B cell (primary cell): ENCODE data around the gene ZNF804B. TPM values are rescaled to one million over a fixed set of nuclear protein-coding genes. Genes with fewer than 3 reads are reported as not detected.

Source experiments
- ATAC-seq: fragments of 200-7000 bp; cut with Tn5 transposase; one replicate; pipeline ENCODE4 v1.10.0; 2021; ENCODE audit warnings: low read depth, mild to moderate bottlenecking, moderate number of reproducible peaks, moderate library complexity
- CTCF ChIA-PET: fragments of 350-600 bp; sonication (Branson Sonifier 250); formaldehyde crosslinking; loops from one replicate; lab custom pipeline; 2021; ENCODE audit warnings: antibody characterized with exemption, inconsistent platforms; lab: Charles Lee
- POLR2A ChIA-PET: fragments of 350-600 bp; sonication (Branson Sonifier 250); formaldehyde crosslinking; loops from one replicate; lab custom pipeline; 2021; ENCODE audit warnings: antibody characterized with exemption; lab: Charles Lee
- DNase-seq: peaks from one replicate; pipeline ENCODE4 v3.0.0; 2013
- H2AFZ ChIP-seq: 2 replicates; pipeline ENCODE4 v1.6.1; 2012; ENCODE audit warnings: mild to moderate bottlenecking, low read depth, low read length; ENCODE audit not compliant: insufficient read depth, poor library complexity, severe bottlenecking
- H3K27ac ChIP-seq, 2 donors: 1 replicate in 1 of 2; 2 replicates in 1 of 2; pipeline ENCODE4 v1.5.1; 2012 to 2013; ENCODE audit warnings: low read length in 2 of 2, mild to moderate bottlenecking in 2 of 2, moderate library complexity in 1 of 2
- H3K27me3 ChIP-seq, 4 experiments: fragments of 200-600 bp in 1 of 4; sonication (generic) in 1 of 4; replicated peaks in 1 of 4; 1 replicate in 2 of 4; 2 replicates in 2 of 4; pipeline versions ENCODE4 v1.6.1 to v1.7.0; 2013 to 2016; ENCODE audit warnings: low read length in 3 of 4, mild to moderate bottlenecking in 2 of 4, mixed read lengths in 1 of 4, moderate library complexity in 1 of 4; ENCODE audit not compliant: insufficient read depth in 4 of 4, control insufficient read depth in 3 of 4; ENCODE audit errors: control extremely low read depth in 1 of 4
- H3K36me3 ChIP-seq, 2 experiments: replicated peaks in 1 of 2; 1 replicate in 1 of 2; 2 replicates in 1 of 2; pipeline versions ENCODE4 v1.6.1 to v1.7.1; 2013; ENCODE audit warnings: low read length in 1 of 2; ENCODE audit not compliant: insufficient read depth in 2 of 2, control insufficient read depth in 1 of 2; ENCODE audit errors: control extremely low read depth in 1 of 2, extremely low read depth in 1 of 2
- H3K4me1 ChIP-seq, 2 donors: fragments of 200-600 bp in 1 of 2; sonication (generic) in 1 of 2; 1 replicate in 1 of 2; 2 replicates in 1 of 2; pipeline versions ENCODE4 v1.5.1 to v1.6.1; 2013 to 2017; ENCODE audit warnings: low read length in 2 of 2; ENCODE audit not compliant: control insufficient read depth in 2 of 2, insufficient read depth in 2 of 2
- H3K4me2 ChIP-seq: replicated peaks from 2 replicates; pipeline ENCODE3; 2012; ENCODE audit warnings: mild to moderate bottlenecking, low read depth, low read length; ENCODE audit not compliant: poor library complexity, severe bottlenecking
- H3K4me3 ChIP-seq, 5 experiments: fragments of 200-600 bp in 1 of 5; sonication (generic) in 1 of 5; 1 replicate in 3 of 5; 2 replicates in 2 of 5; pipeline versions ENCODE4 v1.5.1 to v1.7.0; 2011 to 2016; ENCODE audit warnings: low read length in 4 of 5, mild to moderate bottlenecking in 4 of 5, low read depth in 2 of 5, control low read depth in 1 of 5, moderate library complexity in 1 of 5; ENCODE audit not compliant: insufficient read depth in 1 of 5; ENCODE audit errors: control extremely low read depth in 1 of 5, extremely low read depth in 1 of 5
- H3K79me2 ChIP-seq: fragments of 200-600 bp; sonication (generic); one replicate; pipeline ENCODE4 v1.6.0; 2016; ENCODE audit warnings: low read length; ENCODE audit not compliant: control insufficient read depth, insufficient read depth
- H3K9ac ChIP-seq: fragments of 200-600 bp; sonication (generic); 2 replicates; pipeline ENCODE4 v1.6.1; 2017; ENCODE audit warnings: mild to moderate bottlenecking, low read length, moderate library complexity
- H3K9me3 ChIP-seq, 3 donors: one replicate each; pipeline versions ENCODE4 v1.6.1 to v1.7.1; 2013; ENCODE audit warnings: low read length in 2 of 3; ENCODE audit not compliant: control insufficient read depth in 2 of 3, insufficient read depth in 1 of 3; ENCODE audit errors: control extremely low read depth in 1 of 3
- H4K20me1 ChIP-seq: 2 replicates; pipeline ENCODE4 v1.6.0; 2012; ENCODE audit warnings: mild to moderate bottlenecking, low read length; ENCODE audit not compliant: insufficient read depth, control insufficient read depth, poor library complexity, severe bottlenecking
- H3K27ac Mint-ChIP-seq: one replicate; pipeline ENCODE4 v1.8.0; 2021; ENCODE audit warnings: mixed read lengths
- H3K27me3 Mint-ChIP-seq: one replicate; pipeline ENCODE4 v1.8.0; 2021; ENCODE audit warnings: mixed read lengths
- H3K4me1 Mint-ChIP-seq: one replicate; pipeline ENCODE4 v1.8.0; 2021; ENCODE audit warnings: mixed read lengths
- H3K4me3 Mint-ChIP-seq: one replicate; pipeline ENCODE4 v1.8.0; 2021; ENCODE audit warnings: mixed read lengths
- H3K9me3 Mint-ChIP-seq: one replicate; pipeline ENCODE4 v1.8.0; 2022; ENCODE audit warnings: mixed read lengths; ENCODE audit not compliant: insufficient read depth
- EZH2 ChIP-seq: IDR thresholded peaks from 2 replicates; pipeline ENCODE4 v1.6.1; 2012; ENCODE audit warnings: borderline replicate concordance, low read depth, mild to moderate bottlenecking, moderate library complexity, low read length; ENCODE audit not compliant: insufficient read depth, poor library complexity, severe bottlenecking
- WGBS: methylation state at CpG from one replicate; pipeline ENCODE4 v1.1.5; 2013; ENCODE audit warnings: missing lambda C conversion rate; ENCODE audit not compliant: insufficient coverage; 5-methylcytosine and 5-hydroxymethylcytosine counted together
- intact Hi-C: fragments of 100-400 bp; cut with micrococcal nuclease; formaldehyde crosslinking; loops from one replicate; pipeline ENCODE4 v1.10.0; 2022
- polyA plus RNA-seq: library from polyadenylated mRNA; depleted of rRNA; stranded (reverse); fragments of >200 nt; gene quantifications from 2 replicates; pipeline ENCODE4 v1.2.3, GENCODE V29; 2012
- total RNA-seq, 2 donors: library from RNA; stranded (reverse); fragments of 120-200 nt in 1 of 2; gene quantifications; 1 replicate in 1 of 2; 2 replicates in 1 of 2; pipeline versions ENCODE4 v1.2.3 to v1.2.4, GENCODE V29; 2013 to 2022
- TF ChIP-seq, protein P1 (sequence below): fragments of 200-600 bp; IDR thresholded peaks from one replicate; pipeline ENCODE4 v1.8.0; 2022; ENCODE audit warnings: antibody characterized with exemption, mild to moderate bottlenecking

ZNF804B gene
- total and polyA plus RNA-seq, 2 donors (not counting 1 experiment from before 2014, with no cell fraction given) = not detected

GRCh38 chr7:88885131-88885530 is 125.6 kb downstream of the ZNF804B start:
- ATAC-seq (no peak), DNase-seq (no peak)
- Histone ChIP-seq H3K79me2 (no peaks in the 10 kb centered on the region), H3K4me2 (no peak overlapping the region), H3K27ac (no peak overlapping the region), H3K36me3 (no peaks in the 10 kb centered on the region), H3K4me1 (no peaks in the 10 kb centered on the region), H2AFZ (no peak overlapping the region), H4K20me1 (no peaks in the 10 kb centered on the region), H3K27me3 (no peaks in the 10 kb centered on the region), H3K9me3 (no peaks in the 10 kb centered on the region), H3K4me3 (no peak overlapping the region), H3K9ac (no peak overlapping the region)
- intact Hi-C loops = no loop called here
- Mint-ChIP-seq H3K9me3 (no peaks in the 10 kb centered on the region), H3K4me1 (no peaks in the 10 kb centered on the region), H3K4me3 (no peak overlapping the region), H3K27me3 (no peaks in the 10 kb centered on the region), H3K27ac (no peak overlapping the region)
- TF ChIP-seq EZH2 = no peak
- TF ChIP-seq, protein P1, sequence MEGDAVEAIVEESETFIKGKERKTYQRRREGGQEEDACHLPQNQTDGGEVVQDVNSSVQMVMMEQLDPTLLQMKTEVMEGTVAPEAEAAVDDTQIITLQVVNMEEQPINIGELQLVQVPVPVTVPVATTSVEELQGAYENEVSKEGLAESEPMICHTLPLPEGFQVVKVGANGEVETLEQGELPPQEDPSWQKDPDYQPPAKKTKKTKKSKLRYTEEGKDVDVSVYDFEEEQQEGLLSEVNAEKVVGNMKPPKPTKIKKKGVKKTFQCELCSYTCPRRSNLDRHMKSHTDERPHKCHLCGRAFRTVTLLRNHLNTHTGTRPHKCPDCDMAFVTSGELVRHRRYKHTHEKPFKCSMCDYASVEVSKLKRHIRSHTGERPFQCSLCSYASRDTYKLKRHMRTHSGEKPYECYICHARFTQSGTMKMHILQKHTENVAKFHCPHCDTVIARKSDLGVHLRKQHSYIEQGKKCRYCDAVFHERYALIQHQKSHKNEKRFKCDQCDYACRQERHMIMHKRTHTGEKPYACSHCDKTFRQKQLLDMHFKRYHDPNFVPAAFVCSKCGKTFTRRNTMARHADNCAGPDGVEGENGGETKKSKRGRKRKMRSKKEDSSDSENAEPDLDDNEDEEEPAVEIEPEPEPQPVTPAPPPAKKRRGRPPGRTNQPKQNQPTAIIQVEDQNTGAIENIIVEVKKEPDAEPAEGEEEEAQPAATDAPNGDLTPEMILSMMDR = no peak
- CTCF ChIA-PET = no interaction called here
- no CpG with 5 or more reads among the region's 2 CpGs for whole genome bisulfite sequencing
- POLR2A ChIA-PET = no interaction called here

DNA sequence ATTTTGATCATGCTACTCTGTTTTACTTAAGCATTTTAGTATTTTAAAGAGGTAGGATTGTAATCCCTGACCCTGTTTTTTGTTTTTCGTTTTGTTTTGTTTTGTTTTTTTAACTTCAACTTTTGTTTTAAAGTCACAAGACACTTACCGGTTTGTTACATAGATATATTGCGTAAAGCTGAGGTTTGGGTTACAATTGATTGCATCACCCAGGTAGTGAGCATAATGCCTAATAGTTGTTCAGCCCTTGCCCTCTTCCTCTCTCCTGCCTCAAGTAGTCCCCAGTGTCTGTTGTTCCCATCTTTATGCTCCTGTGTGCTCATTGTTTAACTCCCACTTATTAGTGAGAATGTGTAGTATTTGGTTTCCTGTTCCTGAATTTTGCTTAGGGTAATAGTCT is 129.2 kb downstream of the ZNF804B start:
- TF ChIP-seq, protein P1 = no peak
- TF ChIP-seq EZH2 = no peak
- WGBS = no CpG with 5 or more reads among the region's 3 CpGs
- Mint-ChIP-seq H3K4me3 (no peak overlapping the region), H3K27me3 (no peaks in the 10 kb centered on the region), H3K27ac (no peak overlapping the region), H3K9me3 (no peaks in the 10 kb centered on the region), H3K4me1 (no peaks in the 10 kb centered on the region)
- H3K4me3 ChIP-seq = no peak overlapping the region
- ChIA-PET CTCF (no interaction called here), POLR2A (no interaction called here)
- DNase-seq (no peak), ATAC-seq (no peak)
- no peak overlapping the region for H3K27ac ChIP-seq
- no peaks in the 10 kb centered on the region for H3K79me2 ChIP-seq
- H3K36me3 ChIP-seq = no peaks in the 10 kb centered on the region
- no peaks in the 10 kb centered on the region for H4K20me1 ChIP-seq
- H3K4me2 ChIP-seq = no peak overlapping the region
- H2AFZ ChIP-seq = no peak overlapping the region
- intact Hi-C loops = no loop called here
- H3K9ac ChIP-seq = no peak overlapping the region
- no peaks in the 10 kb centered on the region for H3K9me3 ChIP-seq
- H3K27me3 ChIP-seq = no peaks in the 10 kb centered on the region
- no peaks in the 10 kb centered on the region for H3K4me1 ChIP-seq
